Activated T-helper 2 cell treated with anti-CD3 and anti-CD28 coated beads, Interferon-gamma antibody, Interleukin-2, Interleukin-4, amounts not matched to agents 10 μg/mL and 5 μg/mL and 100 μg/mL, durations not matched to agents 14 hours and 24 hours and 36 hours (primary cell): ENCODE data around the gene CDRT4. TPM values are rescaled to one million over a fixed set of nuclear protein-coding genes. Genes with fewer than 3 reads are reported as not detected.
"Not testable (repeated sequence)": the region's sequence is repeated elsewhere in the genome, so short reads cannot be mapped to it uniquely, and the experiment has no call there.

Experiments used
- DNase-seq: peaks from one replicate; pipeline ENCODE4 v3.0.0; 2021; ENCODE audit warnings: low spot score
- H3K27ac Mint-ChIP-seq: one replicate; pipeline ENCODE4 v1.8.0; 2021; ENCODE audit warnings: mixed read lengths
- H3K27me3 Mint-ChIP-seq: one replicate; pipeline ENCODE4 v1.8.0; 2021; ENCODE audit warnings: low read depth, mixed read lengths
- H3K36me3 Mint-ChIP-seq: one replicate; pipeline ENCODE4 v1.8.0; 2021; ENCODE audit warnings: low read depth, mixed read lengths
- H3K4me1 Mint-ChIP-seq: one replicate; pipeline ENCODE4 v1.8.0; 2021; ENCODE audit warnings: low read depth, mixed read lengths
- H3K4me3 Mint-ChIP-seq: one replicate; pipeline ENCODE4 v1.8.0; 2021; ENCODE audit warnings: low read depth, mild to moderate bottlenecking, moderate library complexity, mixed read lengths
- H3K9me3 Mint-ChIP-seq: one replicate; pipeline ENCODE4 v1.8.0; 2021; ENCODE audit warnings: mixed read lengths
- intact Hi-C: fragments of 100-400 bp; cut with micrococcal nuclease; formaldehyde crosslinking; loops from one replicate; pipeline ENCODE4 v1.15.1; 2023
- total RNA-seq: library from RNA; stranded (reverse); gene quantifications from 2 replicates; pipeline ENCODE4 v1.2.3, GENCODE V29; 2022

CDRT4 gene
- total RNA-seq = 4.8 and 8.0 TPM in 2 replicates

DNA sequence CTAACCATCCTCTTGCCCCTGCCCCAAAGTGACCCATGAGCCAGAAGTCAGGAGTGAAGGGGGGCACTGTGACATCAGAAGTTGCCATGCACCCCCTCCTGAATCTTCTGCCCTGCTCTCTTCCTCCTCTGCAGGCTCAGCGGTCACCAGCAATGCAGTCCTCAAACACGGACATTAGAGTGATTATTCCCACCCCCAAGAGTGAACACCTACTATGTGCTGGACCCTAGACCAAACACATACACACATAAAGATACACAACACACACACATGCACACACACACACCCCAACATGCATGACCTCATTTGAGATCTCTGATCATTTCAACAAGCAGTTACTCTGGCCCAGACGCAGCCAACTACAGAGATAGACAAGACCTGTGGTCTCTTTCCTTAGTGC, at the start of gene CDRT4:
CDRT4 (minus strand) TSS at position 30 of the 400 bp plus-strand sequence. CDS start 27,383 bp downstream, outside the sequence.
- Mint-ChIP-seq H3K9me3 (no peaks in the 10 kb centered on the region), H3K4me1 (no peaks in the 10 kb centered on the region), H3K4me3 (no peak within 1 kb of the TSS), H3K27me3 (no peaks in the 10 kb centered on the region), H3K36me3 (no peaks in the 10 kb centered on the region), H3K27ac (no peak within 1 kb of the TSS)
- DNase-seq = no peak
- intact Hi-C loops = no loop called here

DNA sequence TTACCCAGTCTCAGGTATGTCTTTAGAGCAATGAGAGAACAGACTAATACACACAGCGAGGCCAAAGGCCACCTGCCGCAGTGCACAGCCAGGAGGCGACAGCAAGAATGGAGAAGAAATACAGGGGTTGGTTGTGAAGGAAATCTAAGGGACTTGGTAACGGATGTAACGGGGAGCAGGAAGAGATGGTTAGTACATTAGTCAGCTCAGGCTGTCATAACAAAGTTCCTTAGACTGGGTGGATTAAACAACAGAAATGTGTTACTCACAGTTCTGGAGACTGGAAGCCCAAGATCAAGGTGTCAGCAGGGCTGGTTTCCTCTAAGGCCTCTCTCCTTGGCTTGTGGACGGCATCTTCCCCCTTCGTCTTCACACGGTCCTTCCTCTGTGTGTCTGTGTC, 48.7 kb upstream of the CDRT4 start:
- Mint-ChIP-seq H3K27ac (no peak overlapping the region), H3K27me3 (no peaks in the 10 kb centered on the region), H3K4me1 (no peaks in the 10 kb centered on the region), H3K4me3 (no peak overlapping the region), H3K9me3 (no peaks in the 10 kb centered on the region), H3K36me3 (peaks cover 21% of the 10 kb centered on the region)
- intact Hi-C loops = no loop called here
- DNase-seq = no peak

DNA sequence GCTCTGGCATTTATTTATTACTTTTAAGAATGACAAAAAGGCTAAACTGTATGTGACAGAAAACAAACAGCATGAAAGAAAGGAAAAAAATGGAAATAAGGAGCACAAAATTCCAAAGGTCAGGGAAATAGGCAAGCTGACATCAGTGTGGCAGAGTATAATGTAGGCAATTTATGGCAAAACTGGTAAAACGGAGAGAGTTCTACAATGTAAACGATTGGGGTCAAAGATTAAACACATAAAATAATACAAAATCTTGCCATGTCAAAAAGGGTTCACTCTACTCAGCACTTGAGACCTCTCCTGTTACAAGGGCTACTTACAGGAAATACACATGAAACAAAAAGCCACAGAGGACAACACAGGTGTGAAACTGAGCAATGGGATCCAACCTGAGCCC, 47.0 kb upstream of the CDRT4 start:
- intact Hi-C loops = no loop called here
- peaks cover 29% of the 10 kb centered on the region for H3K36me3 Mint-ChIP-seq
- no peak overlapping the region for H3K4me3 Mint-ChIP-seq
- H3K4me1 Mint-ChIP-seq = no peaks in the 10 kb centered on the region
- no peaks in the 10 kb centered on the region for H3K9me3 Mint-ChIP-seq
- H3K27ac Mint-ChIP-seq = no peak overlapping the region
- no peak for DNase-seq
- H3K27me3 Mint-ChIP-seq = no peaks in the 10 kb centered on the region

DNA sequence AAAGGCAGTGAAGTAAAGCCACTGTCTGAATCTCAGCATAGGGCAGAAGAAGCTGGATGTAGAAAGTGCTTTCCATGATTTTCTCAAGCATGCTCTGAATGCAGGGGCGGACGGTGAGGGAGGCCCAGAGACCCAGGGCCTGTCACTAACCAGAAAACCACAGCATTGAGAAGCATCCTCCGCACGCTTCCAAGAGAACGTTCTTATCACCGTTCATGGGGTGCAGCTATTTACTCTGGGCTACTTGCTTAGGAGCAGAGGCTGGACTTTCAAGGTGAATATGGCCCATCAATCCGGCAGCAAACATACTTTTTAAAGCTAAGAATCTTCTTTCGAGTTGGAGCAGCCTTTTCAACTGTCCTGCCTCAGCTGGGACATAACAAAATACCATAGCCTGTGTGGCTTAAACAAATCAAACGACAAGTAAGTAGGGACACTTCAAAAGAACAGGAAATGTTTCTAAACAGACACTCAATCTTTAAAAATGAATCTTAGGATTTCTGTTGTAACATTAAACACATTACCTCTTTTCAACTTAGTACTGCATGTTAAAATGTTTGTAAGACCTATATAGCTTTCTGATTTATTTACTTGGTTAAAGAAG, 46.5 kb upstream of the CDRT4 start:
- no peak overlapping the region for H3K4me3 Mint-ChIP-seq
- intact Hi-C loops = no loop called here

DNA sequence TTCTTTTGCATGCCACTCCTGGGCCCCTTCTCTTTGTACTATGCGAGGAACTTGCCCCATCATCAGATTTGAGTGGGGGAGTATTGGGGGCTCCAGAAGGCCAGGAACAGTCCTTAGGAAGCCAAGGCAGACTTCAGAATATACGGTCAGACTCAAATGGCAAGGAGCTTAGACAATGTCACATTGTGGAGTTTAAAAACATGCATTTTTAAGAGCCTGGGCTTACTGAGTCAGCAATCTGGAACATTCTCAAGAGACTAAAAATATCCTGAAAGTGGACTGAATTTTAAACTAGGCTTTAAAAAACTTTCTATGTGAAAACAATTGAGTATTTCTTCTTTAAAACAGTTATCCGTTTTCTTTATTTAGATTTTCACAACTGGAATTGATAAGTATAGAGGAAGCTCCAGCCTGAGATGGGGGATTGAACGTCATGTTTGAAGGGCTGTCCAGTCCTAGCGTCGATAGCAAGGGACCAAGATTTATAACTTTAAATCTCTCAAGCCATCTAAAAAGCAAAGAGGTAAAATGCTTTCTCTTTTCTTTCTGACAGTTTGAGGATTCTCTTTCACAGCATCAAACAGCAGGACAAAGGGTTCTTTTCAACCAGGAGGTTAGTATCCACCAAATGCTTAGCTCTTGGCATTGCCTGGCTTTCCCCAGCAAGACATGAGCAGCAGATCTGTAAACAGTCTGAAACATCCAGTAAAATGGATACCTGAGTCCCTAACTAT, 45.8 kb upstream of the CDRT4 start:
- Mint-ChIP-seq H3K4me1 (no peaks in the 10 kb centered on the region), H3K27ac (no peak overlapping the region), H3K27me3 (no peaks in the 10 kb centered on the region), H3K9me3 (no peaks in the 10 kb centered on the region), H3K36me3 (peaks cover 30% of the 10 kb centered on the region), H3K4me3 (no peak overlapping the region)
- intact Hi-C loops = no loop called here
- no peak for DNase-seq

More for the DNA sequence above, 46.5 kb upstream of the CDRT4 start:
- Mint-ChIP-seq H3K27ac (no peak overlapping the region), H3K27me3 (no peaks in the 10 kb centered on the region), H3K4me1 (no peaks in the 10 kb centered on the region), H3K9me3 (no peaks in the 10 kb centered on the region), H3K36me3 (peaks cover 30% of the 10 kb centered on the region)
- no peak for DNase-seq

DNA sequence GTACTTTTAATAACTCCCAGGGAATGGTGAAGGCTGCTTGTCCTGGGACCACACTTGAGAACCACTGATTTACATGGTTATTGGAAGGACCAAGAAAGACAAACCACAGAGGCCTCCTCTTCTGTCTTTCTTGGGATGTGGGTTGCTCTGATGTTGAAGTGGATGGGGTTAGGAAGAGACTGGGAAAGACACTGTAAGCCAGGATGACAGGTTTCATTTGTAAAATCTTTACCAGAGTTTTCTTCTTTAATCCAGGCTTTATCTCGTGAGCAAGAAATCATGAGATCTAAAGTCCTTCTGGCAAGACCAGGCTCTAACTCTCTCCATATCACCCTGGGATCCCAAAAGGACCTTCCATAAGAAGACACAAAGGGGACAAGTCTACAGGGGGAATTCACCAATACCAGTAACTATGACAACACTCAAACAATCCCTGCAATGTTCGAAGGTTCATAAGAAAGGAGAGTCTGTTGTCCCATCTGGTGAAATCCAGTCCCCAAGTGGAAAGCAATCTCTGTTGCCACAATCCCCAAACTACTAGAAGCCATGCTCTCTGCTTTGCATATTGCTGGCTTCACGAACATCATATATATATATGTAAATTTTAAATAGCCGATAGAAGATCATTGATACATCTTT, 44.8 kb upstream of the CDRT4 start:
- peaks cover 30% of the 10 kb centered on the region for H3K36me3 Mint-ChIP-seq
- no peaks in the 10 kb centered on the region for H3K27me3 Mint-ChIP-seq
- H3K4me3 Mint-ChIP-seq = no peak overlapping the region
- DNase-seq = no peak
- H3K9me3 Mint-ChIP-seq = no peaks in the 10 kb centered on the region
- no peak overlapping the region for H3K27ac Mint-ChIP-seq
- intact Hi-C loops = no loop called here
- H3K4me1 Mint-ChIP-seq = no peaks in the 10 kb centered on the region

DNA sequence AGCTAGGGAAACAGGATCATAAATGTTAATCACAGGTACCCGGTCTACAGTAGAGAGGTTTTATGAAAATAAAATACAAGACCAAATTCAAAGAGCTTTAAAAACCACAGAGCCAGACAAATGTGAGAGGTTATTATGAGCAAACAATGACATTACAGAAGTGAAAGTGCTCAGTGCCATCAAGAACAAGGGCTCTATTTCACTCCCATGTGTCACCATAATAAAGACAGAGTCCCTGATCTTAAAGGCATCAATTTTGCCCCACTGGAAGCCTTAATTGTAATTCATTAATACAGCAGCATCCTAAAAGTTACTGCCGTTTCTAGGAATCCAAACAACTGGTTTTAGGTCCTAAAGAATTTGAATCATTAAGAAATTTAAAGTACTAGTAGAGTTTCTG, 43.7 kb upstream of the CDRT4 start:
- H3K9me3 Mint-ChIP-seq = no peaks in the 10 kb centered on the region
- intact Hi-C loops = no loop called here
- H3K27me3 Mint-ChIP-seq = no peaks in the 10 kb centered on the region

DNA sequence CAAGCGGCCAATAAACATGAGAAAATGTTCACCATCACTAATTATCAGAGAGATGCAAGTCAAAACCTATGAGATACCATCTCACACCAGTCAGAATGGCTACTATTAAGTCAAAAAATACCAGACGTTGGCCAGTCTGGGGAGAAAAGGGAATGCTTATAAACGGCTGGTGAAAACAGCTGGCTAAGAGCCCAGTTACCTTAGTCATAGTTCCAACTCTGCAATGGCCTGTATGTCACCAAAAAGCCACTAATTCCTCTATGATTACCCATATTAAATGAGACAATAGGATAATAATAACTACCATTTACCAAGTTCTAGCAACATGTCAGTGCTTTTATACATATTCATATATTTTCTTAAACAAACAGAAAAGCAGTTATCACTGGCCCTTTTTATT, 42.9 kb upstream of the CDRT4 start:
- Mint-ChIP-seq H3K36me3 (peaks cover 18% of the 10 kb centered on the region), H3K4me1 (no peaks in the 10 kb centered on the region), H3K27ac (no peak overlapping the region), H3K9me3 (no peaks in the 10 kb centered on the region), H3K27me3 (no peaks in the 10 kb centered on the region), H3K4me3 (no peak overlapping the region)
- intact Hi-C loops = no loop called here
- DNase-seq = no peak

More for the DNA sequence above, 43.7 kb upstream of the CDRT4 start:
- no peak overlapping the region for H3K4me3 Mint-ChIP-seq
- no peak for DNase-seq
- no peaks in the 10 kb centered on the region for H3K4me1 Mint-ChIP-seq
- no peak overlapping the region for H3K27ac Mint-ChIP-seq
- H3K36me3 Mint-ChIP-seq = peaks cover 26% of the 10 kb centered on the region

DNA sequence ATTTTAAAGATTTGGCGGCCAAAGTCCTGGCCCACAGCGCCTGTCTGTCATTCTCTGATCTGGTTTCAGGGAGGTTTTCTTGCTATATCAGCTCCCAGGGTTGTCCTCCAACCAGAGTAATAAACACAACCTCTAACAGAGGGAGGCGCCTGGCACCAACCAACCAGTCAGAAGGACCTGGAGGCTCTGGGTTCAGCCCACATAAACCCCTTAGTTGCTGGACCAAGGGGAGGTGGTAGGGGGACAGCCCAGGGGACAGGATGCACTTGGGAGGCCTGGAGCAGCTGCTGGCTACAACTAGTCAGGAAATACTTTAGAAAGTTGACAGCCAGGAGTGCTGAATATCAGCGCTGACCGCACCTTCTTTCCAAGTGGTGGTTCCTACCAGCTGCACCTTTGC, 41.7 kb upstream of the CDRT4 start:
- Mint-ChIP-seq H3K36me3 (peaks cover 13% of the 10 kb centered on the region), H3K4me3 (no peak overlapping the region), H3K9me3 (no peaks in the 10 kb centered on the region), H3K27me3 (no peaks in the 10 kb centered on the region), H3K4me1 (no peaks in the 10 kb centered on the region), H3K27ac (no peak overlapping the region)
- intact Hi-C loops = no loop called here
- no peak for DNase-seq

DNA sequence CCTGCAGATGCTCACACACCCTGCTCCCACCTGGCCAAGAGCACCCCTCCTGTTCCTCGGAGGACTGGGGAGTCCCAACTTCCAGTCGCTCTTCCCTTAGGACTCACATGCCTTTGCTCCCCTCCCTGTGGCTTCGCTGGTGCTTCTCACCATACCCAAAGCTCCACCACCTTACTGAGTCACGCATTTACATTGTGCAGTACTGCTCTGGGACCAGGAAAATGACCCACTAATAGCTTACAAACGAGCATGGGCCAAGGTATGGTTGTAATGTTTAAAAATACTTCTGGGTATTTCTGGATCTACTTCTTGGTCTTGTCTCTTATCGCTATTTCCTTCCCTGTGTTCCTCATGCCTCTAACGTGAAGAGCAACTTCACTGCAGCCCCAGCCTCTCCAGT, 41.0 kb upstream of the CDRT4 start:
- DNase-seq = no peak
- Mint-ChIP-seq H3K4me3 (no peak overlapping the region), H3K27ac (no peak overlapping the region), H3K27me3 (no peaks in the 10 kb centered on the region), H3K4me1 (no peaks in the 10 kb centered on the region), H3K9me3 (no peaks in the 10 kb centered on the region), H3K36me3 (peaks cover 13% of the 10 kb centered on the region)
- intact Hi-C loops = no loop called here

DNA sequence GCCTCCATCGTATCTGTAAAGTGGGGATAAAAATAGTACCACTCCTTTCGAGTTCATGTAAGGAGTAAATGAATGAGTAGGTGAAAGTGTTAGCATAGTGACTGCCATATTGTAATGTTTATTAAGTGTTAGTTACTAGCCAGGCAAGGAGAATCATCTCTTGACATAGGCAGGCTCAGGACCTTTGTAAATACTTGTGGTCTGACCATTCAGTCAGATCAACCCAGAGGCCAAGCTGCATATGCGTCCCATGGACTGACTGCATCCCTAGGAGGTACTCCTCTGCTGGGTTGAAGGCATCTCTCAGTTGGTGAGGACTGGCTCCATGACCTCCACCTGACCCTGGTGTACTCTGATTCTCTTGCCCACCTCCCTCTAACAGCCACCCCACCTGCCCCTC, 40.5 kb upstream of the CDRT4 start:
- intact Hi-C loops = no loop called here
- Mint-ChIP-seq H3K9me3 (no peaks in the 10 kb centered on the region), H3K4me1 (peaks cover 1% of the 10 kb centered on the region), H3K36me3 (peaks cover 14% of the 10 kb centered on the region), H3K4me3 (no peak overlapping the region), H3K27me3 (no peaks in the 10 kb centered on the region), H3K27ac (no peak overlapping the region)
- DNase-seq = no peak

DNA sequence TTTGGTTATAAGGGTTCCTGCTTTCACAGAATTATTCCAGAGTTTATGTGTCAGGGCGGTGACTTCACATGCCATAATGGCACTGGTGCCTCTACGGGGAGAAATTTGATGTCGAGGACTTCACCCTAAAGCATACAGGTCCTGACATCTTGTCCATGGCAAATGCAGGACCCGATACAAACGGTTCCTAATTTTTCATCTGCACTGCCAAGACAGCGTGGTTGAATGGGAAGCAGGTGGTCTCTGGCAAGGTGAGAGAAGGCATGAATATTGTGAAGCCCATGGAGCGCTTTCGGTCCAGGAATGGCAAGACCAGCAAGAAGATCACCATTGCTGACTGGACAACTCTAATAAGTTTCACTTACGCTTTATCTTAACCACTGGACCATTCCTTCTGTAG, 39.6 kb upstream of the CDRT4 start:
- DNase-seq = no peak
- H3K36me3 Mint-ChIP-seq = peaks cover 18% of the 10 kb centered on the region
- intact Hi-C loops = no loop called here
- peaks cover 6% of the 10 kb centered on the region for H3K4me1 Mint-ChIP-seq
- no peaks in the 10 kb centered on the region for H3K27me3 Mint-ChIP-seq
- no peak overlapping the region for H3K27ac Mint-ChIP-seq
- no peak overlapping the region for H3K4me3 Mint-ChIP-seq
- no peaks in the 10 kb centered on the region for H3K9me3 Mint-ChIP-seq

DNA sequence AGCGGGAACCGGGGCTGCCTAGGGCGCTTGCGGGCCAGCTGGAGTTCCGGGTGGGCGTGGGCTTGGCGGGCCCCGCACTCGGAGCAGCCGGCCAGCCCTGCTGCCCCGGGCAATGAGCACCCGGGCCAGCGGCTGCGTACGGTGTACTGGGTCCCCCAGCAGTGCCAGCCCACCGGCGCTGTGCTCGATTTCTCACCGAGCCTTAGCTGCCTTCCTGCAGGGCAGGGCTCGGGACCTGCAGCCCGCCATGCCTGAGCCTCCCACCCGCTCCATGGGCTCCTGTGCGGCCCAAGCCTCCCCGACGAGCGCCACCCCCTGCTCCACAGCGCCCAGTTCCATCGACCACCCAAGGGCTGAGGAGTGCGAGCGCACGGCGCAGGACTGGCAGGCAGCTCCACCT, 38.3 kb upstream of the CDRT4 start:
- peaks cover 26% of the 10 kb centered on the region for H3K36me3 Mint-ChIP-seq
- intact Hi-C loops, H3K4me3 Mint-ChIP-seq, DNase-seq, H3K27ac Mint-ChIP-seq, H3K4me1 Mint-ChIP-seq, H3K9me3 Mint-ChIP-seq, H3K27me3 Mint-ChIP-seq: not testable (repeated sequence)
